Lung (tissue), 12 donors: Measurements from ENCODE around the gene PLBD2. TPM values are rescaled to one million over a fixed set of nuclear protein-coding genes. Genes with fewer than 3 reads are reported as not detected.

Experiments
- ATAC-seq: fragments of 200-7000 bp; cut with Tn5 transposase; one replicate; pipeline ENCODE4 v1.9.1; 2020; ENCODE audit warnings: moderate number of reproducible peaks; ENCODE audit not compliant: insufficient read depth, low FRiP score
- DNase-seq, 3 donors: peaks; one replicate each; pipeline ENCODE4 v3.0.0-alpha.2; 2013 to 2017
- H3K27ac ChIP-seq, 2 donors: one replicate each; pipeline ENCODE4 v1.5.1; 2013; ENCODE audit warnings: mild to moderate bottlenecking in 2 of 2, moderate library complexity in 2 of 2, control low read depth in 1 of 2, inconsistent platforms in 1 of 2, low read depth in 1 of 2, low read length in 1 of 2
- H3K27me3 ChIP-seq, 3 donors: one replicate each; pipeline ENCODE4 v1.5.1; 2013; ENCODE audit warnings: low read length in 2 of 3; ENCODE audit not compliant: control insufficient read depth in 3 of 3, insufficient read depth in 3 of 3
- H3K36me3 ChIP-seq, 4 donors: one replicate each; pipeline ENCODE4 v1.5.1; 2013; ENCODE audit warnings: low read length in 4 of 4, mild to moderate bottlenecking in 1 of 4, moderate library complexity in 1 of 4; ENCODE audit not compliant: control insufficient read depth in 4 of 4, insufficient read depth in 4 of 4
- H3K4me1 ChIP-seq, 5 donors: one replicate each; pipeline ENCODE4 v1.5.1; 2013; ENCODE audit warnings: low read length in 5 of 5, mild to moderate bottlenecking in 2 of 5, moderate library complexity in 1 of 5; ENCODE audit not compliant: control insufficient read depth in 5 of 5, insufficient read depth in 5 of 5
- H3K4me3 ChIP-seq: one replicate; pipeline ENCODE4 v1.5.1; 2013; ENCODE audit warnings: mild to moderate bottlenecking, control low read depth, moderate library complexity
- H3K9ac ChIP-seq, 2 donors: one replicate each; pipeline ENCODE4 v1.5.1; 2013; ENCODE audit warnings: low read length in 2 of 2, control low read depth in 1 of 2; ENCODE audit not compliant: insufficient read depth in 1 of 2
- H3K9me3 ChIP-seq, 4 donors: one replicate each; pipeline ENCODE4 v1.5.1; 2013; ENCODE audit warnings: low read length in 3 of 4, mild to moderate bottlenecking in 1 of 4, moderate library complexity in 1 of 4; ENCODE audit not compliant: control insufficient read depth in 4 of 4, insufficient read depth in 3 of 4
- CTCF ChIP-seq: IDR thresholded peaks from 2 replicates; pipeline ENCODE4 v1.5.1; 2012; ENCODE audit warnings: mild to moderate bottlenecking; ENCODE audit errors: control extremely low read depth, extremely low read depth
- WGBS, 2 donors: extraction: QIAGEN DNeasy Blood & Tissue Kit; methylation state at CpG; one replicate each; pipeline ENCODE4 v1.1.7; 2013; 5-methylcytosine and 5-hydroxymethylcytosine counted together
- polyA plus RNA-seq, 2 donors: library from polyadenylated mRNA; stranded (reverse); fragments of 200-250 nt; gene quantifications; one replicate each; pipeline ENCODE4 v1.2.1, GENCODE V29; 2013
- total RNA-seq, 2 donors: library from RNA; depleted of rRNA in 1 of 2; stranded (reverse); fragments of >200 nt in 1 of 2; gene quantifications; one replicate each; pipeline ENCODE4 v1.2.1, GENCODE V29; 2014 to 2021
- donor health status: control.
- donor health status: control.
- donor health status: Bipolar disorder and iron deficiency.
- donor health status: healthy.
- donor health status: DM: yes; HTN: yes; CAD: no.

Gene PLBD2
- total and polyA plus RNA-seq, 4 donors = 16.4 to 48.9 (median 21.6) TPM

GRCh38 chr12:113325916-113326315 is 32.5 kb upstream of the PLBD2 start:
- Histone ChIP-seq H3K9ac (no peak overlapping the region), H3K27me3 (no peaks in the 10 kb centered on the region), H3K4me1 (peaks cover 0 to 12% (median 0%) of the 10 kb centered on the region in 5 donors), H3K4me3 (no peak overlapping the region), H3K36me3 (peaks cover 0 to 26% (median 4%) of the 10 kb centered on the region in 4 donors), H3K27ac (no peak overlapping the region), H3K9me3 (no peaks in the 10 kb centered on the region)
- ATAC-seq = no peak
- TF ChIP-seq CTCF = no peak
- 72 to 79% methylated on average over 3 of the region's 3 CpGs for WGBS, 2 donors
- DNase-seq = peak; percentile 48 to 66 (median 65)

GRCh38 chr12:113326775-113327395 is 31.5 kb upstream of the PLBD2 start:
- Histone ChIP-seq H3K27me3 (no peaks in the 10 kb centered on the region), H3K4me1 (peaks cover 0 to 12% (median 0%) of the 10 kb centered on the region in 5 donors), H3K27ac (peak overlapping the region; percentile 24 to 58), H3K4me3 (no peak overlapping the region), H3K9ac (no peak overlapping the region), H3K36me3 (peaks cover 0 to 29% (median 2%) of the 10 kb centered on the region in 4 donors), H3K9me3 (no peaks in the 10 kb centered on the region)
- TF ChIP-seq CTCF = no peak
- ATAC-seq = no peak
- no peak for DNase-seq
- 76% methylated on average over 4 of the region's 4 CpGs for WGBS, 2 donors

- TF ChIP-seq CTCF = no peak
- Histone ChIP-seq H3K36me3 (peaks cover 0 to 35% (median 2%) of the 10 kb centered on the region in 4 donors), H3K27me3 (no peaks in the 10 kb centered on the region), H3K4me1 (peaks cover 0 to 17% (median 0%) of the 10 kb centered on the region in 5 donors), H3K27ac (peak overlapping the region in 1 of 2 donors; percentile 19), H3K4me3 (no peak overlapping the region), H3K9ac (no peak overlapping the region), H3K9me3 (no peaks in the 10 kb centered on the region)
- no peak for DNase-seq
- 83 to 84% methylated on average over 5 of the region's 5 CpGs for WGBS, 2 donors
- no peak for ATAC-seq
Measured at GRCh38 chr12:113328368-113328889, 30.0 kb upstream of the PLBD2 start.
